ENCODE results near the gene LGMN. TPM values are rescaled to one million over a fixed set of nuclear protein-coding genes. Genes with fewer than 3 reads are reported as not detected.
A peak's percentile ranks its signal among the peaks of the same experiment; 100 is the strongest.

Gene LGMN
- total RNA-seq, 1 donor from 2014 or later: 37.0 TPM

DNA sequence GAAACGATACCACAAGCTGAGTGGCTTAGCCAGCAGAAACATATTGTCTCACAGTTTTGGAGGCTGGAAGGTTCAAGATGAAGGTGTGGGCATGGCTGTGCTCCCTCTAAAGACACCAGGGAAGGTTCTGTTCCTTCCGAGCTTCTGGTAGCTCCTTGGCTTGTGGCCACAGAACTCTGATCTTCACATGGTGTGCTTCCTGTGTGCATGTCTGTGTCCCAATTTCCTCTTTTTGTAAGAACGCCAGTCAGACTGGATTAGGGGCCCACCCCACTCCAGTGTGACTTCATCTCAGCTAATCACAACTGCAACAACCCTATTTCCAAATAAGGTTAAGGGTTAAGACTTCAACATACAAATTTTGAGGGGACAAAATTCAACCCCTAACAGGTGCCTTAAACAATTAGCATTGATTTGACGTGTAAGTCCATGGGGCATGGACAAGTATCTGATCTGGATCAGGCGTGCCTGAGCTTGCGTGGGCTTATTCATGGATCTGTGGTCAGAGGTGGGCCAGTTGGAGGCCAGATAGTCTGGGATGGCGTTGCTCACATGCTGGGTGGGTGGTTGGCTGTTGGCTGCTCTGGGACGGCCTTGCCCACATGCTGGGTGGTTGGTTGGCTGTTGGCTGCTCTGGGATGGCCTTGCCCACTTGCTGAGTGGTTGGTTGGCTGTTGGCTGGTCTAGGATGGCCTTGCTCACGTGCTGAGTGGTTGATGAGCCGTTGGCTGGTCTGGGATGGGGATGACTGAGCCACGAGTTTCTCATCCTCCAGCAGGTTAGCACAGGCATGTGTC lies 88.5 kb downstream of the LGMN start:
- no peaks in the 10 kb centered on the region for H3K9me3 Mint-ChIP-seq
- H3K4me3 Mint-ChIP-seq: no peak overlapping the region
- peaks cover 2% of the 10 kb centered on the region for H3K36me3 Mint-ChIP-seq (ENCODE audit: low read depth)
- no peak overlapping the region for H3K27ac Mint-ChIP-seq (ENCODE audit: unreplicated experiment)
- no peaks in the 10 kb centered on the region for H3K27me3 Mint-ChIP-seq (ENCODE audit: low read depth)
- DNase-seq (ENCODE audit: low read depth, low spot score): no peak
- H3K4me1 Mint-ChIP-seq: no peaks in the 10 kb centered on the region
- no peak for TF ChIP-seq CTCF (conservative IDR thresholded peaks at IDR 0.05)

- H3K27me3 Mint-ChIP-seq (ENCODE audit: low read depth): no peaks in the 10 kb centered on the region
- no peaks in the 10 kb centered on the region for H3K4me1 Mint-ChIP-seq
- no peak for DNase-seq (ENCODE audit: low read depth, low spot score)
- peaks cover 2% of the 10 kb centered on the region for H3K36me3 Mint-ChIP-seq (ENCODE audit: low read depth)
- TF ChIP-seq CTCF (conservative IDR thresholded peaks at IDR 0.05): no peak
- H3K4me3 Mint-ChIP-seq: no peak overlapping the region
- no peak overlapping the region for H3K27ac Mint-ChIP-seq (ENCODE audit: unreplicated experiment)
- H3K9me3 Mint-ChIP-seq: no peaks in the 10 kb centered on the region
Observed at GRCh38 chr14:92658684-92659083, 89.7 kb downstream of the LGMN start.

DNA sequence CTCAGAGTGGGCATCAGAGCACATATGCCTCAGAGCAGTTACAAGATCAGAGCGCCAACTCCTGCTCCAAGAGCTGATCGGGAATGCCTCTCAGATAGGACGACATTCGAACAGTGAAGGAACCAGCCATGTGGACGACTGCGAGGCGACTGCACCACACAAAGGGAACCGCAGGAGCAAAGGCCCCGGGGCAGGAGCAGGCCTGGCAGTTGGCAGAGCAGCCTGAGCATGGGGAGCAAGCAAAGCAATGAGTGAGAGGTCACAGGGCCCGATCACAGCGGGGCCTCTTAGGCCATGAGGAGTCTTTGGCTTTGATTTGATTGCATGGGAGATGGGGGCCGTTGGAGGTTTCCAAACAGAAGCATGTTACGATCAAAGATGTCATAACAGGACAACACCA lies 90.3 kb downstream of the LGMN start:
- Mint-ChIP-seq H3K36me3 (ENCODE audit: low read depth) (peaks cover 2% of the 10 kb centered on the region), H3K9me3 (no peaks in the 10 kb centered on the region), H3K4me1 (no peaks in the 10 kb centered on the region), H3K27ac (ENCODE audit: unreplicated experiment) (peak overlapping the region; percentile 66), H3K27me3 (ENCODE audit: low read depth) (no peaks in the 10 kb centered on the region), H3K4me3 (no peak overlapping the region)
- TF ChIP-seq CTCF (conservative IDR thresholded peaks at IDR 0.05): no peak
- DNase-seq (ENCODE audit: low read depth, low spot score): no peak

GRCh38 chr14:92657457-92658142 lies 90.8 kb downstream of the LGMN start:
- no peak for DNase-seq (ENCODE audit: low read depth, low spot score)
- Mint-ChIP-seq H3K27ac (ENCODE audit: unreplicated experiment) (peak overlapping the region; percentile 67), H3K36me3 (ENCODE audit: low read depth) (peaks cover 2% of the 10 kb centered on the region), H3K9me3 (no peaks in the 10 kb centered on the region), H3K27me3 (ENCODE audit: low read depth) (no peaks in the 10 kb centered on the region), H3K4me1 (no peaks in the 10 kb centered on the region), H3K4me3 (no peak overlapping the region)
- no peak for TF ChIP-seq CTCF (conservative IDR thresholded peaks at IDR 0.05)

DNA sequence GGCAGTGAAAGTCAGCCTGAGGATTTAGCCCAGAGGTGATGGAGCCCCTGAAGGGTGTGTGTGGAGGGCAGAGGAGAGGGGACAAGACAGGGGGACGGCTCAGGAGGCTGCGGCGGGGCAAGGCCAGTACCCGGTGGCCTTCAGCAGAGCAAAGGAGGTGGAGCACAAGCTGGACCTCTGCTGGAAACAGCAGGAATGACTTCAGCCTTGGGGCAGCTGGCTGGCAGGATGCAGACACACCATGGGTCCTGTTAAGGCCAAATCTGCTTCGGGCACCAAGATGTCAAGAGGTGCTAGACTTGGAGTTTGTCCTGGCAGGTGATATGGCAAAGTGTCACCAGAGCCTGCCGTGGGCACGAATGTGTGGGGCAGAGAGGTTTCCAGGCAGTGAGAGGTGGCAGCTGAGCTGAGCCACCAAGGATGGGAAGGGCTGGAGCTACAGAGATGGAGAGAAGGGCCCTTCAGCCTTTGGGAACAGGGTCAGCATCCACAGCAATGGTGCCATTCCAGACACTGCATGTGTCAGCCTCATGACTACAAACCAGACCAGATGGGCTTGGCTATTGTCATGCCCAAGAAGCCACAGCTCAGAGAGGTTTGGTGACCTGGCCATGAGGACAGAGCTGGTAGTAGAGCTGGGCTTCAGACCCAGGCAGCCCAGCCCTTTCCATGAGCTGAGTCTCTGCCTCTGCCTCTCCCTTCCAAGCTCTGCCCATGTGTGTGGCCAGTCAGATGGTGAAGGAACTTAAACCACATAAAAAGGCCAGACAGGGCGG lies 91.9 kb downstream of the LGMN start:
- H3K4me3 Mint-ChIP-seq: no peak overlapping the region
- H3K9me3 Mint-ChIP-seq: no peaks in the 10 kb centered on the region
- TF ChIP-seq CTCF (conservative IDR thresholded peaks at IDR 0.05): no peak
- peaks cover 2% of the 10 kb centered on the region for H3K36me3 Mint-ChIP-seq (ENCODE audit: low read depth)
- no peak overlapping the region for H3K27ac Mint-ChIP-seq (ENCODE audit: unreplicated experiment)
- DNase-seq (ENCODE audit: low read depth, low spot score): no peak
- H3K4me1 Mint-ChIP-seq: no peaks in the 10 kb centered on the region
- no peaks in the 10 kb centered on the region for H3K27me3 Mint-ChIP-seq (ENCODE audit: low read depth)

Measured in neural crest cell (in vitro differentiated cells).